Natural killer cell (primary cell): ENCODE measurements around the gene NOL4L. TPM values are rescaled to one million over a fixed set of nuclear protein-coding genes. Genes with fewer than 3 reads are reported as not detected.

ENCODE experiments used
- ATAC-seq, 3 donors: fragments of 150-1000 bp in 2 of 3; fragments of 200-7000 bp in 1 of 3; cut with Tn5 transposase; 1 replicate in 1 of 3; 2 replicates in 2 of 3; pipeline ENCODE4 v1.10.0; 2021; ENCODE audit warnings: mild to moderate bottlenecking in 2 of 3, moderate library complexity in 2 of 3
- DNase-seq, 2 donors: peaks; one replicate each; pipeline versions ENCODE4 v3.0.0 to v3.0.0-alpha.2; 2013 to 2021; ENCODE audit warnings: mixed read lengths in 1 of 2
- H3K27ac ChIP-seq: one replicate; pipeline ENCODE4 v1.5.1; 2013; ENCODE audit warnings: mild to moderate bottlenecking, low read length
- H3K27me3 ChIP-seq: one replicate; pipeline ENCODE4 v1.6.1; 2013; ENCODE audit warnings: low read length; ENCODE audit not compliant: control insufficient read depth, insufficient read depth
- H3K36me3 ChIP-seq: one replicate; pipeline ENCODE4 v1.6.1; 2013; ENCODE audit warnings: low read length; ENCODE audit not compliant: control insufficient read depth, insufficient read depth
- H3K4me1 ChIP-seq: one replicate; pipeline ENCODE4 v1.6.1; 2013; ENCODE audit warnings: low read length; ENCODE audit not compliant: control insufficient read depth, insufficient read depth
- H3K4me3 ChIP-seq: one replicate; pipeline ENCODE4 v1.5.1; 2013; ENCODE audit warnings: low read length
- H3K9me3 ChIP-seq: one replicate; pipeline ENCODE4 v1.6.1; 2013; ENCODE audit warnings: low read length; ENCODE audit not compliant: control insufficient read depth, insufficient read depth
- H3K27ac Mint-ChIP-seq, 2 donors: one replicate each; pipeline ENCODE4 v1.8.0; 2022; ENCODE audit warnings: mild to moderate bottlenecking in 2 of 2, mixed read lengths in 2 of 2, moderate library complexity in 1 of 2
- H3K27me3 Mint-ChIP-seq, 2 donors: one replicate each; pipeline ENCODE4 v1.8.0; 2022; ENCODE audit warnings: low read depth in 2 of 2, mixed read lengths in 2 of 2
- H3K36me3 Mint-ChIP-seq: one replicate; pipeline ENCODE4 v1.8.0; 2022; ENCODE audit warnings: mixed read lengths
- H3K4me1 Mint-ChIP-seq, 2 donors: one replicate each; pipeline ENCODE4 v1.8.0; 2022; ENCODE audit warnings: mixed read lengths in 2 of 2
- H3K4me3 Mint-ChIP-seq: one replicate; pipeline ENCODE4 v1.8.0; 2022; ENCODE audit warnings: mild to moderate bottlenecking, moderate library complexity, mixed read lengths
- H3K9me3 Mint-ChIP-seq, 2 donors: one replicate each; pipeline ENCODE4 v1.8.0; 2022; ENCODE audit warnings: mixed read lengths in 2 of 2
- CTCF ChIP-seq: fragments of 200-600 bp; IDR thresholded peaks from one replicate; pipeline ENCODE4 v1.8.0; 2022; ENCODE audit warnings: antibody characterized with exemption
- WGBS: methylation state at CpG from one replicate; pipeline ENCODE4 v1.1.7; 2013; ENCODE audit warnings: missing lambda C conversion rate; ENCODE audit not compliant: insufficient coverage; 5-methylcytosine and 5-hydroxymethylcytosine counted together
- intact Hi-C: fragments of 100-400 bp; cut with micrococcal nuclease; formaldehyde crosslinking; loops from one replicate; pipeline ENCODE4 v1.14.2; 2022
- total RNA-seq, 4 donors: library from RNA; stranded (reverse); fragments of 120-200 nt in 1 of 4; gene quantifications; one replicate each; pipeline versions ENCODE4 v1.2.3 to v1.2.4, GENCODE V29; 2013 to 2022

The NOL4L gene
- total RNA-seq, 3 donors from 2014 or later (not counting 1 experiment from before 2014, with no cell fraction given) = 101 to 136 (median 114) TPM

- peak; percentile 54 to 71 (median 63) for ATAC-seq
- Histone ChIP-seq H3K27me3 (no peaks in the 10 kb centered on the region), H3K27ac (peak overlapping the region; percentile 34), H3K4me3 (no peak overlapping the region), H3K9me3 (no peaks in the 10 kb centered on the region), H3K36me3 (peaks cover 27% of the 10 kb centered on the region), H3K4me1 (peaks cover 65% of the 10 kb centered on the region)
- no peaks in the 10 kb centered on the region for H3K9me3 Mint-ChIP-seq
- H3K4me1 Mint-ChIP-seq = peaks cover 41 to 74% of the 10 kb centered on the region in 2 donors
- H3K36me3 Mint-ChIP-seq = no peaks in the 10 kb centered on the region
- peak overlapping the region; percentile 12 to 87 for H3K27ac Mint-ChIP-seq
- H3K27me3 Mint-ChIP-seq = no peaks in the 10 kb centered on the region
- no peak for TF ChIP-seq CTCF
- H3K4me3 Mint-ChIP-seq = peak overlapping the region; percentile 62
- WGBS = 33% methylated on average over 28 of the region's 28 CpGs
- DNase-seq = no peak
- intact Hi-C loops = no loop called here
Measured at GRCh38 chr20:32474967-32475811, 109.9 kb downstream of the NOL4L start.

GRCh38 chr20:32474717-32474966 lies 110.5 kb downstream of the NOL4L start:
- DNase-seq (no peak), ATAC-seq (no peak)
- peaks cover 67% of the 10 kb centered on the region for H3K4me1 ChIP-seq
- no peak overlapping the region for H3K4me3 ChIP-seq
- Mint-ChIP-seq H3K27ac (peak overlapping the region in 1 of 2 donors; percentile 87), H3K27me3 (no peaks in the 10 kb centered on the region), H3K4me1 (peaks cover 36 to 71% of the 10 kb centered on the region in 2 donors), H3K36me3 (no peaks in the 10 kb centered on the region), H3K9me3 (no peaks in the 10 kb centered on the region), H3K4me3 (no peak overlapping the region)
- WGBS = 45% methylated on average over 8 of the region's 8 CpGs
- no peaks in the 10 kb centered on the region for H3K27me3 ChIP-seq
- intact Hi-C loops = no loop called here
- no peaks in the 10 kb centered on the region for H3K9me3 ChIP-seq
- H3K27ac ChIP-seq = no peak overlapping the region
- H3K36me3 ChIP-seq = peaks cover 27% of the 10 kb centered on the region
- no peak for TF ChIP-seq CTCF

GRCh38 chr20:32474009-32474716 lies 111.0 kb downstream of the NOL4L start:
- no peak for TF ChIP-seq CTCF
- Mint-ChIP-seq H3K9me3 (no peaks in the 10 kb centered on the region), H3K4me3 (no peak overlapping the region), H3K36me3 (no peaks in the 10 kb centered on the region), H3K27ac (peak overlapping the region in 1 of 2 donors; percentile 87), H3K4me1 (peaks cover 32 to 66% of the 10 kb centered on the region in 2 donors), H3K27me3 (no peaks in the 10 kb centered on the region)
- no peak overlapping the region for H3K27ac ChIP-seq
- 94% methylated on average over 18 of the region's 18 CpGs for WGBS
- intact Hi-C loops = no loop called here
- peaks cover 63% of the 10 kb centered on the region for H3K4me1 ChIP-seq
- peaks cover 27% of the 10 kb centered on the region for H3K36me3 ChIP-seq
- no peak overlapping the region for H3K4me3 ChIP-seq
- DNase-seq (no peak), ATAC-seq (no peak)
- H3K9me3 ChIP-seq = no peaks in the 10 kb centered on the region
- no peaks in the 10 kb centered on the region for H3K27me3 ChIP-seq
